ENCODE measurements around the gene PPP2R1B. TPM values are rescaled to one million over a fixed set of nuclear protein-coding genes. Genes with fewer than 3 reads are reported as not detected.
A peak's percentile ranks its signal among the peaks of the same experiment; 100 is the strongest.
"Not testable (repeated sequence)": the region's sequence is repeated elsewhere in the genome, so short reads cannot be mapped to it uniquely, and the experiment has no call there.

PPP2R1B gene
- total and polyA plus RNA-seq, 7 experiments from 2014 or later: 15.1 to 49.2 (median 33.1) TPM

GRCh38 chr11:111718859-111719258, 47.3 kb downstream of the PPP2R1B start:
- H3K4me3 Mint-ChIP-seq: no peak overlapping the region
- DNase-seq: no peak
- Histone ChIP-seq H3K27me3 (ENCODE audit: control insufficient read depth in 2 of 2, insufficient read depth in 2 of 2, low read length in 2 of 2) (no peaks in the 10 kb centered on the region), H3K36me3 (ENCODE audit: control insufficient read depth in 2 of 3, insufficient read depth in 3 of 3, low read length in 3 of 3) (peaks cover 0 to 50% (median 0%) of the 10 kb centered on the region in 3 experiments), H3K4me1 (ENCODE audit: control insufficient read depth in 2 of 2, insufficient read depth in 2 of 2, low read length in 2 of 2) (no peaks in the 10 kb centered on the region), H3K4me3 (ENCODE audit: low read length) (no peak overlapping the region), H3K27ac (ENCODE audit: low read depth, low read length) (no peak overlapping the region), H3K9me3 (ENCODE audit: control insufficient read depth in 2 of 3, low read length in 3 of 3) (no peaks in the 10 kb centered on the region)
- H3K36me3 Mint-ChIP-seq: peaks cover 6 to 63% (median 17%) of the 10 kb centered on the region in 5 donors
- H3K4me1 Mint-ChIP-seq: peaks cover 0 to 5% (median 0%) of the 10 kb centered on the region in 7 donors
- H3K9me3 Mint-ChIP-seq: no peaks in the 10 kb centered on the region
- H3K27me3 Mint-ChIP-seq: no peaks in the 10 kb centered on the region
- ATAC-seq: no peak
- intact Hi-C loops (cut with micrococcal nuclease): no loop called here
- H3K27ac Mint-ChIP-seq: no peak overlapping the region
- ChIA-PET CTCF (no interaction called here), POLR2A (no interaction called here)

- Histone ChIP-seq H3K27ac (ENCODE audit: low read depth, low read length) (no peak overlapping the region), H3K27me3 (ENCODE audit: control insufficient read depth in 2 of 2, insufficient read depth in 2 of 2, low read length in 2 of 2) (no peaks in the 10 kb centered on the region), H3K36me3 (ENCODE audit: control insufficient read depth in 2 of 3, insufficient read depth in 3 of 3, low read length in 3 of 3) (peaks cover 0 to 49% (median 0%) of the 10 kb centered on the region in 3 experiments), H3K4me3 (ENCODE audit: low read length) (no peak overlapping the region), H3K4me1 (ENCODE audit: control insufficient read depth in 2 of 2, insufficient read depth in 2 of 2, low read length in 2 of 2) (no peaks in the 10 kb centered on the region), H3K9me3 (ENCODE audit: control insufficient read depth in 2 of 3, low read length in 3 of 3) (no peaks in the 10 kb centered on the region)
- Mint-ChIP-seq H3K9me3 (no peaks in the 10 kb centered on the region), H3K4me3 (no peak overlapping the region), H3K27me3 (no peaks in the 10 kb centered on the region), H3K36me3 (peaks cover 6 to 62% (median 18%) of the 10 kb centered on the region in 5 donors), H3K4me1 (peaks cover 0 to 5% (median 0%) of the 10 kb centered on the region in 7 donors), H3K27ac (peak overlapping the region in 1 of 9 donors; percentile 31)
- intact Hi-C loops (cut with micrococcal nuclease): no loop called here
- no peak for DNase-seq
- ATAC-seq: no peak
- ChIA-PET CTCF (no interaction called here), POLR2A (no interaction called here)
These were observed 47.8 kb downstream of the PPP2R1B start for GRCh38 chr11:111718436-111718835.

GRCh38 chr11:111717660-111718059, 48.5 kb downstream of the PPP2R1B start:
- intact Hi-C loops (cut with micrococcal nuclease); H3K4me3 Mint-ChIP-seq; H3K4me1 ChIP-seq (ENCODE audit: control insufficient read depth in 2 of 2, insufficient read depth in 2 of 2, low read length in 2 of 2); H3K9me3 Mint-ChIP-seq; H3K27me3 Mint-ChIP-seq; H3K4me1 Mint-ChIP-seq; DNase-seq; H3K27me3 ChIP-seq (ENCODE audit: control insufficient read depth in 2 of 2, insufficient read depth in 2 of 2, low read length in 2 of 2); H3K9me3 ChIP-seq (ENCODE audit: control insufficient read depth in 2 of 3, low read length in 3 of 3); H3K4me3 ChIP-seq (ENCODE audit: low read length); POLR2A ChIA-PET; ATAC-seq; H3K27ac ChIP-seq (ENCODE audit: low read depth, low read length); CTCF ChIA-PET: not testable (repeated sequence)
- H3K36me3 ChIP-seq (ENCODE audit: control insufficient read depth in 2 of 3, insufficient read depth in 3 of 3, low read length in 3 of 3): peaks cover 0 to 42% (median 0%) of the 10 kb centered on the region in 3 experiments
- peaks cover 6 to 56% (median 21%) of the 10 kb centered on the region in 5 donors for H3K36me3 Mint-ChIP-seq
- peak overlapping the region in 2 of 9 donors; percentile 31 to 33 for H3K27ac Mint-ChIP-seq

- POLR2A ChIA-PET: no interaction called here
- no peak overlapping the region for H3K27ac Mint-ChIP-seq
- no peak overlapping the region for H3K27ac ChIP-seq (ENCODE audit: low read depth, low read length)
- H3K9me3 ChIP-seq (ENCODE audit: control insufficient read depth in 2 of 3, low read length in 3 of 3): no peaks in the 10 kb centered on the region
- H3K27me3 Mint-ChIP-seq: no peaks in the 10 kb centered on the region
- intact Hi-C loops (cut with micrococcal nuclease): no loop called here
- H3K4me1 Mint-ChIP-seq: peaks cover 0 to 5% (median 0%) of the 10 kb centered on the region in 7 donors
- H3K9me3 Mint-ChIP-seq: no peaks in the 10 kb centered on the region
- no peak overlapping the region for H3K4me3 ChIP-seq (ENCODE audit: low read length)
- H3K36me3 Mint-ChIP-seq: peaks cover 6 to 51% (median 25%) of the 10 kb centered on the region in 5 donors
- no peaks in the 10 kb centered on the region for H3K27me3 ChIP-seq (ENCODE audit: control insufficient read depth in 2 of 2, insufficient read depth in 2 of 2, low read length in 2 of 2)
- DNase-seq (no peak), ATAC-seq (no peak)
- no peaks in the 10 kb centered on the region for H3K4me1 ChIP-seq (ENCODE audit: control insufficient read depth in 2 of 2, insufficient read depth in 2 of 2, low read length in 2 of 2)
- peaks cover 0 to 33% (median 0%) of the 10 kb centered on the region in 3 experiments for H3K36me3 ChIP-seq (ENCODE audit: control insufficient read depth in 2 of 3, insufficient read depth in 3 of 3, low read length in 3 of 3)
- CTCF ChIA-PET: interaction anchor here (0.6 kb wide), 1 partner anchor 122 kb away, joined by 3 read pairs; no protein-coding TSS in a partner anchor
- no peak overlapping the region for H3K4me3 Mint-ChIP-seq
These were observed 50.9 kb downstream of the PPP2R1B start for GRCh38 chr11:111715142-111715816.

- Histone ChIP-seq H3K27me3 (ENCODE audit: control insufficient read depth in 2 of 2, insufficient read depth in 2 of 2, low read length in 2 of 2) (no peaks in the 10 kb centered on the region), H3K36me3 (ENCODE audit: control insufficient read depth in 2 of 3, insufficient read depth in 3 of 3, low read length in 3 of 3) (peaks cover 0 to 26% (median 0%) of the 10 kb centered on the region in 3 experiments), H3K4me3 (ENCODE audit: low read length) (no peak overlapping the region), H3K9me3 (ENCODE audit: control insufficient read depth in 2 of 3, low read length in 3 of 3) (no peaks in the 10 kb centered on the region), H3K4me1 (ENCODE audit: control insufficient read depth in 2 of 2, insufficient read depth in 2 of 2, low read length in 2 of 2) (no peaks in the 10 kb centered on the region), H3K27ac (ENCODE audit: low read depth, low read length) (no peak overlapping the region)
- H3K27me3 Mint-ChIP-seq: no peaks in the 10 kb centered on the region
- POLR2A ChIA-PET: no interaction called here
- intact Hi-C loops (cut with micrococcal nuclease): no loop called here
- H3K4me3 Mint-ChIP-seq: no peak overlapping the region
- no peak for ATAC-seq
- no peaks in the 10 kb centered on the region for H3K9me3 Mint-ChIP-seq
- CTCF ChIA-PET: interaction anchor here (0.6 kb wide), 1 partner anchor 121 kb away, joined by 3 read pairs; no protein-coding TSS in a partner anchor
- no peak for DNase-seq
- peak overlapping the region in 1 of 9 donors; percentile 43 for H3K27ac Mint-ChIP-seq
- H3K36me3 Mint-ChIP-seq: peaks cover 4 to 49% (median 22%) of the 10 kb centered on the region in 5 donors
- peaks cover 0 to 5% (median 0%) of the 10 kb centered on the region in 7 donors for H3K4me1 Mint-ChIP-seq
These were observed 51.7 kb downstream of the PPP2R1B start for GRCh38 chr11:111714522-111714921.

- H3K4me1 Mint-ChIP-seq: no peaks in the 10 kb centered on the region
- no peaks in the 10 kb centered on the region for H3K4me1 ChIP-seq (ENCODE audit: control insufficient read depth in 2 of 2, insufficient read depth in 2 of 2, low read length in 2 of 2)
- H3K27ac Mint-ChIP-seq: no peak overlapping the region
- CTCF ChIA-PET: no interaction called here
- DNase-seq (no peak), ATAC-seq (no peak)
- H3K36me3 Mint-ChIP-seq: peaks cover 4 to 57% (median 18%) of the 10 kb centered on the region in 5 donors
- intact Hi-C loops (cut with micrococcal nuclease): loop anchor here in 1 of 2 donors (2.0 kb wide), 1 partner anchor 15 kb away; no protein-coding TSS in a partner anchor
- H3K36me3 ChIP-seq (ENCODE audit: control insufficient read depth in 2 of 3, insufficient read depth in 3 of 3, low read length in 3 of 3): peaks cover 0 to 56% (median 0%) of the 10 kb centered on the region in 3 experiments
- H3K27me3 Mint-ChIP-seq: no peaks in the 10 kb centered on the region
- POLR2A ChIA-PET: no interaction called here
- no peak overlapping the region for H3K4me3 ChIP-seq (ENCODE audit: low read length)
- no peaks in the 10 kb centered on the region for H3K9me3 Mint-ChIP-seq
- H3K9me3 ChIP-seq (ENCODE audit: control insufficient read depth in 2 of 3, low read length in 3 of 3): no peaks in the 10 kb centered on the region
- H3K27ac ChIP-seq (ENCODE audit: low read depth, low read length): no peak overlapping the region
- H3K4me3 Mint-ChIP-seq: no peak overlapping the region
- no peaks in the 10 kb centered on the region for H3K27me3 ChIP-seq (ENCODE audit: control insufficient read depth in 2 of 2, insufficient read depth in 2 of 2, low read length in 2 of 2)
These were observed 58.5 kb downstream of the PPP2R1B start for GRCh38 chr11:111707691-111708067.

Data from naive thymus-derived CD4-positive, alpha-beta T cell (primary cell).